ENCODE measurements around the gene HNRNPM. TPM values are rescaled to one million over a fixed set of nuclear protein-coding genes. Genes with fewer than 3 reads are reported as not detected.

HNRNPM gene
- 79.4 and 116 TPM in 2 replicates for total RNA-seq

GRCh38 chr19:8444677-8445487 is at the start of gene HNRNPM:
Gene HNRNPM, plus strand, starts transcription at chr19:8444975. Its CDS starts 24 bp downstream, at chr19:8444999.

GRCh38 chr19:8412783-8413628 is 31.8 kb upstream of the HNRNPM start, which contains the start of gene MARCHF2:
Gene MARCHF2, plus strand, starts transcription at chr19:8413305. Its CDS starts 8,536 bp downstream, at chr19:8421841.

GRCh38 chr19:8513687-8514504 is 69.1 kb downstream of the HNRNPM start, which contains the start of gene ZNF414:
Gene ZNF414, minus strand, starts transcription at chr19:8514167. Its CDS starts 121 bp downstream, at chr19:8514046.

Other genes starting within 250 kb of the HNRNPM start
- 1.8 and 2.5 TPM in 2 replicates for gene CERS4, start 235.6 kb upstream of the HNRNPM start, total RNA-seq
- 28.0 and 31.7 TPM in 2 replicates for gene CD320, start 136.6 kb upstream of the HNRNPM start, total RNA-seq
- gene NDUFA7, start 123.6 kb upstream of the HNRNPM start, total RNA-seq, result 30.6 and 37.2 TPM in 2 replicates
- 625 and 752 TPM in 2 replicates for gene RPS28, start 123.5 kb upstream of the HNRNPM start, total RNA-seq
- 19.3 and 35.2 TPM in 2 replicates for gene KANK3, start 101.7 kb upstream of the HNRNPM start, total RNA-seq
- gene ANGPTL4, start 80.8 kb upstream of the HNRNPM start, total RNA-seq, result 21.4 and 262 TPM in 2 replicates
- gene RAB11B, start 54.6 kb upstream of the HNRNPM start, total RNA-seq, result 60.2 and 82.3 TPM in 2 replicates
- gene MARCHF2, start 31.7 kb upstream of the HNRNPM start, total RNA-seq, result 89.6 and 160 TPM in 2 replicates
- not detected in 2 replicates for gene PRAM1, start 57.7 kb downstream of the HNRNPM start, total RNA-seq
- 2.7 and 5.9 TPM in 2 replicates for gene ZNF414, start 69.2 kb downstream of the HNRNPM start, total RNA-seq
- 0.09 and 0.28 TPM in 2 replicates for gene MYO1F, start 132.5 kb downstream of the HNRNPM start, total RNA-seq
- 2.2 and 11.6 TPM in 2 replicates for gene ADAMTS10, start 165.7 kb downstream of the HNRNPM start, total RNA-seq
- not detected in 2 replicates for gene NFILZ, start 185.7 kb downstream of the HNRNPM start, total RNA-seq

Data from endothelial cell of coronary artery (primary cell).